Pancreas (tissue), 10 donors: ENCODE data around the gene MYOF. TPM values are rescaled to one million over a fixed set of nuclear protein-coding genes. Genes with fewer than 3 reads are reported as not detected.

Experiments
- ATAC-seq, 4 donors: fragments of 200-7000 bp; cut with Tn5 transposase; one replicate each; pipeline versions ENCODE4 v1.8.0 to v1.9.1; 2020; ENCODE audit warnings: mild to moderate bottlenecking in 4 of 4, moderate library complexity in 4 of 4
- DNase-seq, 6 donors: peaks; one replicate each; pipeline ENCODE4 v3.0.0-alpha.2; 2020
- FAIRE-seq: peaks from 2 replicates; lab custom pipeline; 2012; peaks lifted over from hg19 to GRCh38; lab: Jason Lieb, UNC
- H3K27ac ChIP-seq, 4 donors: fragments of 200-600 bp; sonication (generic); 1 replicate in 3 of 4; 2 replicates in 1 of 4; pipeline versions ENCODE4 v1.5.0 to v1.8.0; 2020
- H3K27me3 ChIP-seq, 4 donors: fragments of 200-600 bp; one replicate each; pipeline ENCODE4 v1.8.0; 2021
- H3K36me3 ChIP-seq, 3 donors: fragments of 200-600 bp; sonication (generic) in 1 of 3; one replicate each; pipeline versions ENCODE4 v1.5.0 to v1.8.0; 2020 to 2021
- H3K4me1 ChIP-seq, 3 donors: fragments of 200-600 bp; one replicate each; pipeline ENCODE4 v1.8.0; 2021
- H3K4me3 ChIP-seq, 4 donors: fragments of 200-600 bp; sonication (generic) in 2 of 4; one replicate each; pipeline versions ENCODE4 v1.5.0 to v1.8.0; 2020 to 2021
- H3K9me3 ChIP-seq, 4 donors: fragments of 200-600 bp; one replicate each; pipeline ENCODE4 v1.8.0; 2021
- CTCF ChIP-seq, 4 donors: fragments of 200-600 bp; sonication (generic) in 3 of 4; IDR thresholded peaks; one replicate each; pipeline versions ENCODE4 v1.5.0 to v1.8.0; 2021; ENCODE audit warnings: antibody characterized with exemption in 4 of 4
- WGBS, 2 donors: extraction: QIAGEN DNeasy Blood & Tissue Kit; methylation state at CpG; one replicate each; pipeline ENCODE4 v1.1.7; 2013; 5-methylcytosine and 5-hydroxymethylcytosine counted together
- intact Hi-C, 3 donors: fragments of 100-400 bp; cut with DNase I; formaldehyde crosslinking; loops; one replicate each; pipeline versions ENCODE4 v1.11.1 to v1.14.2; 2022
- polyA plus RNA-seq, 2 donors: library from polyadenylated mRNA; stranded (reverse); fragments of 200-250 nt; gene quantifications; one replicate each; pipeline ENCODE4 v1.2.3, GENCODE V29; 2013
- total RNA-seq, 6 donors: library from RNA; stranded (reverse); fragmentation: NEBNext Ultra II Directional in 4 of 6; extraction: Animal tissue kit (Norgen Biotek cat#: 25700) in 4 of 6; gene quantifications; one replicate each; pipeline versions ENCODE4 v1.2.1 to v1.2.4, GENCODE V29; 2021 to 2023
- donor health status: healthy with polysubstance abuse.
- donor health status: DM: no; HTN: no; CAD: no; lungs with moderate emphysema.
- donor health status: DM: no; HTN: no; CAD: no.
- donor health status: control.
- donor health status: control.
- donor health status: Bipolar disorder and iron deficiency.
- donor health status: DM: yes; HTN: yes; CAD: no.
- donor health status: DM: no; HTN: no; CAD: no.
- donor health status: DM: no; HTN: no; CAD: no.
- donor health status: DM: yes; HTN: yes; CAD: no.

Gene MYOF
- total and polyA plus RNA-seq, 8 donors, result 4.7 to 38.2 (median 12.0) TPM

- no peak for DNase-seq
- no peak overlapping the region for H3K27ac ChIP-seq
- TF ChIP-seq CTCF (IDR thresholded peaks at IDR 0.05), result no peak
- WGBS, 2 donors, result 60 to 77% methylated on average over 3 of the region's 3 CpGs
- no peaks in the 10 kb centered on the region for H3K9me3 ChIP-seq
- H3K4me1 ChIP-seq, result no peaks in the 10 kb centered on the region
- H3K4me3 ChIP-seq, result no peak overlapping the region
- no peaks in the 10 kb centered on the region for H3K27me3 ChIP-seq
- intact Hi-C loops, result no loop called here
- H3K36me3 ChIP-seq, result no peaks in the 10 kb centered on the region
- no peak for ATAC-seq
- FAIRE-seq, result no peak
Measured at GRCh38 chr10:93344691-93345090, 137.4 kb downstream of the MYOF start.

GRCh38 chr10:93342921-93343320, 139.2 kb downstream of the MYOF start:
- Histone ChIP-seq H3K4me1 (no peaks in the 10 kb centered on the region), H3K9me3 (no peaks in the 10 kb centered on the region), H3K27me3 (no peaks in the 10 kb centered on the region), H3K4me3 (no peak overlapping the region), H3K27ac (no peak overlapping the region), H3K36me3 (no peaks in the 10 kb centered on the region)
- intact Hi-C loops, result no loop called here
- 50 to 59% methylated on average over 3 of the region's 3 CpGs for WGBS, 2 donors
- FAIRE-seq (no peak), ATAC-seq (no peak), DNase-seq (no peak)
- no peak for TF ChIP-seq CTCF (IDR thresholded peaks at IDR 0.05)

GRCh38 chr10:93342366-93342765, 139.8 kb downstream of the MYOF start:
- ATAC-seq (no peak), DNase-seq (no peak), FAIRE-seq (no peak)
- Histone ChIP-seq H3K36me3 (no peaks in the 10 kb centered on the region), H3K27ac (no peak overlapping the region), H3K27me3 (no peaks in the 10 kb centered on the region), H3K4me3 (no peak overlapping the region), H3K9me3 (no peaks in the 10 kb centered on the region), H3K4me1 (no peaks in the 10 kb centered on the region)
- 73 to 84% methylated on average over 4 of the region's 4 CpGs for WGBS, 2 donors
- intact Hi-C loops, result no loop called here
- TF ChIP-seq CTCF (IDR thresholded peaks at IDR 0.05), result no peak

GRCh38 chr10:93337309-93337721, 144.8 kb downstream of the MYOF start:
- no peaks in the 10 kb centered on the region for H3K27me3 ChIP-seq
- ATAC-seq (no peak), FAIRE-seq (no peak), DNase-seq (no peak)
- H3K9me3 ChIP-seq, result no peaks in the 10 kb centered on the region
- H3K36me3 ChIP-seq, result no peaks in the 10 kb centered on the region
- H3K4me1 ChIP-seq, result no peaks in the 10 kb centered on the region
- WGBS, 2 donors, result 76 to 89% methylated on average over 7 of the region's 7 CpGs
- H3K27ac ChIP-seq, result no peak overlapping the region
- intact Hi-C loops, result no loop called here
- TF ChIP-seq CTCF (IDR thresholded peaks at IDR 0.05), result no peak
- H3K4me3 ChIP-seq, result no peak overlapping the region

- intact Hi-C loops, result no loop called here
- ATAC-seq (no peak), DNase-seq (no peak), FAIRE-seq (no peak)
- Histone ChIP-seq H3K9me3 (no peaks in the 10 kb centered on the region), H3K27ac (no peak overlapping the region), H3K27me3 (no peaks in the 10 kb centered on the region), H3K36me3 (no peaks in the 10 kb centered on the region), H3K4me1 (no peaks in the 10 kb centered on the region), H3K4me3 (no peak overlapping the region)
- WGBS, 2 donors, result 92 to 97% methylated on average over 1 of the region's 1 CpG
- TF ChIP-seq CTCF (IDR thresholded peaks at IDR 0.05), result no peak
Measured at GRCh38 chr10:93336678-93337077, 145.5 kb downstream of the MYOF start.
